Sciatic nerve (tissue), 2 donors: ENCODE results near the gene KHDC4. TPM values are rescaled to one million over a fixed set of nuclear protein-coding genes. Genes with fewer than 3 reads are reported as not detected.
"Not testable (repeated sequence)": the region's sequence is repeated elsewhere in the genome, so short reads cannot be mapped to it uniquely, and the experiment has no call there.

Experiments
- ATAC-seq: fragments of 200-7000 bp; cut with Tn5 transposase; one replicate; pipeline ENCODE4 v1.9.1; 2020; ENCODE audit warnings: mild to moderate bottlenecking, moderate library complexity
- DNase-seq: peaks from one replicate; pipeline ENCODE4 v3.0.0-alpha.2; 2020; ENCODE audit warnings: low spot score
- intact Hi-C: fragments of 100-400 bp; cut with DNase I; formaldehyde crosslinking; loops from one replicate; pipeline ENCODE4 v1.14.2; 2022
- total RNA-seq: library from RNA; stranded (reverse); fragmentation: NEBNext Ultra II Directional; extraction: Animal tissue kit (Norgen Biotek cat#: 25700); gene quantifications from one replicate; pipeline ENCODE4 v1.2.1, GENCODE V29; 2021
- donor health status: DM: no; HTN: no; CAD: no.
- donor health status: DM: no; HTN: no; CAD: no.

Gene KHDC4
- total RNA-seq, 1 donor from 2014 or later, result 65.4 TPM

- no peak for DNase-seq
- intact Hi-C loops, result no loop called here
- ATAC-seq, result no peak
Measured at GRCh38 chr1:155918660-155919059, 15.6 kb downstream of the KHDC4 start.

- ATAC-seq (no peak), DNase-seq (no peak)
- intact Hi-C loops, result no loop called here
Measured at GRCh38 chr1:155913969-155914757, 20.1 kb downstream of the KHDC4 start.

GRCh38 chr1:155912056-155912536 lies 22.1 kb downstream of the KHDC4 start:
- intact Hi-C loops, result no loop called here
- DNase-seq, result no peak
- no peak for ATAC-seq

GRCh38 chr1:155911156-155912055 lies 22.8 kb downstream of the KHDC4 start, which contains the start of gene RIT1:
TSS of gene RIT1 (minus strand) at chr1:155911349. CDS start at chr1:155910761, 588 bp downstream.
- intact Hi-C loops, result no loop called here
- ATAC-seq, result peak; percentile 99
- peak; percentile 94 for DNase-seq

GRCh38 chr1:155910621-155911121 lies 23.5 kb downstream of the KHDC4 start:
- DNase-seq (no peak), ATAC-seq (peak; percentile 81)
- intact Hi-C loops, result no loop called here

- intact Hi-C loops, result no loop called here
- ATAC-seq (peak; percentile 27), DNase-seq (no peak)
Measured at GRCh38 chr1:155909894-155910293, 24.3 kb downstream of the KHDC4 start.

- intact Hi-C loops, result no loop called here
- no peak for DNase-seq
- no peak for ATAC-seq
Measured at GRCh38 chr1:155904261-155904660, 30.0 kb downstream of the KHDC4 start.

- ATAC-seq, result no peak
- DNase-seq, result no peak
- intact Hi-C loops, result no loop called here
Measured at GRCh38 chr1:155900161-155900560, 34.1 kb downstream of the KHDC4 start.

GRCh38 chr1:155899683-155900082 lies 34.5 kb downstream of the KHDC4 start:
- no peak for DNase-seq
- no peak for ATAC-seq
- intact Hi-C loops, result no loop called here

- no peak for ATAC-seq
- DNase-seq, result no peak
- intact Hi-C loops, result no loop called here
Measured at GRCh38 chr1:155898888-155899287, 35.3 kb downstream of the KHDC4 start.

GRCh38 chr1:155897746-155898145 lies 36.5 kb downstream of the KHDC4 start:
- DNase-seq (no peak), ATAC-seq (no peak)
- intact Hi-C loops, result no loop called here

GRCh38 chr1:155896476-155896875 lies 37.7 kb downstream of the KHDC4 start:
- ATAC-seq, intact Hi-C loops, DNase-seq: not testable (repeated sequence)

- ATAC-seq, DNase-seq, intact Hi-C loops: not testable (repeated sequence)
Measured at GRCh38 chr1:155895617-155896016, 38.6 kb downstream of the KHDC4 start.

GRCh38 chr1:155893389-155894142 lies 40.6 kb downstream of the KHDC4 start:
- intact Hi-C loops, result no loop called here
- no peak for DNase-seq
- ATAC-seq, result peak; percentile 85

GRCh38 chr1:155892796-155893195 lies 41.4 kb downstream of the KHDC4 start:
- no peak for DNase-seq
- no peak for ATAC-seq
- intact Hi-C loops, result no loop called here

GRCh38 chr1:155890251-155890650 lies 44.0 kb downstream of the KHDC4 start:
- ATAC-seq, result no peak
- intact Hi-C loops, result no loop called here
- DNase-seq, result no peak

- intact Hi-C loops, result no loop called here
- ATAC-seq (no peak), DNase-seq (no peak)
Measured at GRCh38 chr1:155889566-155889965, 44.6 kb downstream of the KHDC4 start.

GRCh38 chr1:155888481-155888880 lies 45.7 kb downstream of the KHDC4 start:
- ATAC-seq (no peak), DNase-seq (no peak)
- intact Hi-C loops, result no loop called here

- DNase-seq (no peak), ATAC-seq (no peak)
- intact Hi-C loops, result no loop called here
Measured at GRCh38 chr1:155884982-155885381, 49.2 kb downstream of the KHDC4 start.
